Activated CD4-positive, alpha-beta T cell treated with anti-CD3 and anti-CD28 coated beads, Interleukin-2, amount 10 ng/mL, durations not matched to agents 24 days and 14 days (primary cell): ENCODE measurements around the gene CKAP5. TPM values are rescaled to one million over a fixed set of nuclear protein-coding genes. Genes with fewer than 3 reads are reported as not detected.

Experiments
- DNase-seq: peaks from one replicate; pipeline ENCODE4 v3.0.0; 2022
- H3K27ac Mint-ChIP-seq: one replicate; pipeline ENCODE4 v1.8.0; 2022; ENCODE audit warnings: mild to moderate bottlenecking, mixed read lengths
- H3K27me3 Mint-ChIP-seq: one replicate; pipeline ENCODE4 v1.8.0; 2022; ENCODE audit warnings: mixed read lengths
- H3K36me3 Mint-ChIP-seq: one replicate; pipeline ENCODE4 v1.8.0; 2022; ENCODE audit warnings: low read depth, mild to moderate bottlenecking, mixed read lengths
- H3K4me1 Mint-ChIP-seq: one replicate; pipeline ENCODE4 v1.8.0; 2021; ENCODE audit warnings: mixed read lengths
- H3K4me3 Mint-ChIP-seq: one replicate; pipeline ENCODE4 v1.8.0; 2022; ENCODE audit warnings: mild to moderate bottlenecking, moderate library complexity, mixed read lengths
- H3K9me3 Mint-ChIP-seq: one replicate; pipeline ENCODE4 v1.8.0; 2021; ENCODE audit warnings: mixed read lengths
- intact Hi-C: fragments of 100-400 bp; cut with micrococcal nuclease; formaldehyde crosslinking; loops from one replicate; pipeline ENCODE4 v1.15.1; 2023
- total RNA-seq: library from RNA; stranded (reverse); gene quantifications from 2 replicates; pipeline ENCODE4 v1.2.3, GENCODE V29; 2022

CKAP5 gene
- total RNA-seq, 1 donor from 2014 or later: 133 TPM

GRCh38 chr11:46741600-46742484 lies 104.2 kb downstream of the CKAP5 start:
- H3K4me3 Mint-ChIP-seq: no peak overlapping the region
- intact Hi-C loops: no loop called here
- H3K27me3 Mint-ChIP-seq: no peaks in the 10 kb centered on the region
- DNase-seq: no peak
- peaks cover 55% of the 10 kb centered on the region for H3K36me3 Mint-ChIP-seq
- no peak overlapping the region for H3K27ac Mint-ChIP-seq
- H3K9me3 Mint-ChIP-seq: no peaks in the 10 kb centered on the region
- H3K4me1 Mint-ChIP-seq: no peaks in the 10 kb centered on the region

DNA sequence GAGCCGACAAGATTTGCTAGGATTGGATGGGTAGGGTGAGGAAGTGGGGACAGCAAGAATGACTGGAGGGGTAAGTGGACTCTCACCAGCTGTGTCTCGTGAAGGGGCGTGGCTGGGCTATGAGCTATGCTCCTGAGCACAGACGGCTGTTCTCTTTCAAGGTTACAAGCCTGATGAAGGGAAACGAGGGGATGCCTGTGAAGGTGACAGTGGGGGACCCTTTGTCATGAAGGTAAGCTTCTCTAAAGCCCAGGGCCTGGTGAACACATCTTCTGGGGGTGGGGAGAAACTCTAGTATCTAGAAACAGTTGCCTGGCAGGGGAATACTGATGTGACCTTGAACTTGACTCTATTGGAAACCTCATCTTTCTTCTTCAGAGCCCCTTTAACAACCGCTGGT lies 107.2 kb downstream of the CKAP5 start:
- Mint-ChIP-seq H3K4me1 (no peaks in the 10 kb centered on the region), H3K27ac (no peak overlapping the region), H3K9me3 (no peaks in the 10 kb centered on the region), H3K4me3 (no peak overlapping the region), H3K36me3 (peaks cover 36% of the 10 kb centered on the region), H3K27me3 (no peaks in the 10 kb centered on the region)
- no peak for DNase-seq
- intact Hi-C loops: no loop called here

- no peak for DNase-seq
- Mint-ChIP-seq H3K27ac (no peak overlapping the region), H3K4me3 (no peak overlapping the region), H3K27me3 (no peaks in the 10 kb centered on the region), H3K4me1 (no peaks in the 10 kb centered on the region), H3K9me3 (no peaks in the 10 kb centered on the region), H3K36me3 (peaks cover 26% of the 10 kb centered on the region)
- intact Hi-C loops: no loop called here
These were observed 108.4 kb downstream of the CKAP5 start for GRCh38 chr11:46737699-46738098.

- no peak for DNase-seq
- no peak overlapping the region for H3K27ac Mint-ChIP-seq
- intact Hi-C loops: no loop called here
- H3K9me3 Mint-ChIP-seq: no peaks in the 10 kb centered on the region
- no peak overlapping the region for H3K4me3 Mint-ChIP-seq
- no peaks in the 10 kb centered on the region for H3K4me1 Mint-ChIP-seq
- H3K36me3 Mint-ChIP-seq: peaks cover 15% of the 10 kb centered on the region
- no peaks in the 10 kb centered on the region for H3K27me3 Mint-ChIP-seq
These were observed 109.5 kb downstream of the CKAP5 start for GRCh38 chr11:46736615-46737014.

GRCh38 chr11:46736146-46736545 lies 109.9 kb downstream of the CKAP5 start:
- H3K4me3 Mint-ChIP-seq: no peak overlapping the region
- no peaks in the 10 kb centered on the region for H3K4me1 Mint-ChIP-seq

DNA sequence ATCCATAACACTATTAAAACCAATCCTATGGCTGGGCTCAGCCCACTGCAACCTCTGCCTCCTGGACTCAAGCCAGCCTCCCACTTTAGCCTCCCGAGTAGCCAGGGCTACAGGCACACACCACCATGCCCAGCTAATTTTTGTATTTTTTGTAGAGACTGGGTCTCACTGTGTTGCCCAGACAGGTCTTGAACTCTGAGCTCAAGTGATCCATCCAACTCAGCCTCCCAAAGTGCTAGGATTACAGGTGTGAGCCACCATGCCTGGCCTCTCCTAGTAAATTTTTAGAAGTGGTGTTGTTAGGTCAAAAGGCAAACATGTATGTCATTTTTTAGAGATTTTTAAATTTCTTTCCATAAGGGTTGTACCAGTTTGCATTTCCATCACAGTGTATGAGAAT lies 112.8 kb downstream of the CKAP5 start:
- no peak overlapping the region for H3K27ac Mint-ChIP-seq
- intact Hi-C loops: no loop called here
- H3K4me3 Mint-ChIP-seq: no peak overlapping the region
- no peaks in the 10 kb centered on the region for H3K9me3 Mint-ChIP-seq
- no peak for DNase-seq
- H3K36me3 Mint-ChIP-seq: peaks cover 1% of the 10 kb centered on the region
- no peaks in the 10 kb centered on the region for H3K27me3 Mint-ChIP-seq
- H3K4me1 Mint-ChIP-seq: no peaks in the 10 kb centered on the region

More at GRCh38 chr11:46736146-46736545, 109.9 kb downstream of the CKAP5 start:
- Mint-ChIP-seq H3K36me3 (peaks cover 10% of the 10 kb centered on the region), H3K27ac (no peak overlapping the region), H3K27me3 (no peaks in the 10 kb centered on the region), H3K9me3 (no peaks in the 10 kb centered on the region)
- DNase-seq: no peak
- intact Hi-C loops: no loop called here

GRCh38 chr11:46731545-46731944 lies 114.5 kb downstream of the CKAP5 start:
- Mint-ChIP-seq H3K4me3 (no peak overlapping the region), H3K9me3 (no peaks in the 10 kb centered on the region), H3K4me1 (no peaks in the 10 kb centered on the region), H3K27me3 (no peaks in the 10 kb centered on the region), H3K27ac (no peak overlapping the region), H3K36me3 (no peaks in the 10 kb centered on the region)
- intact Hi-C loops: no loop called here
- no peak for DNase-seq

DNA sequence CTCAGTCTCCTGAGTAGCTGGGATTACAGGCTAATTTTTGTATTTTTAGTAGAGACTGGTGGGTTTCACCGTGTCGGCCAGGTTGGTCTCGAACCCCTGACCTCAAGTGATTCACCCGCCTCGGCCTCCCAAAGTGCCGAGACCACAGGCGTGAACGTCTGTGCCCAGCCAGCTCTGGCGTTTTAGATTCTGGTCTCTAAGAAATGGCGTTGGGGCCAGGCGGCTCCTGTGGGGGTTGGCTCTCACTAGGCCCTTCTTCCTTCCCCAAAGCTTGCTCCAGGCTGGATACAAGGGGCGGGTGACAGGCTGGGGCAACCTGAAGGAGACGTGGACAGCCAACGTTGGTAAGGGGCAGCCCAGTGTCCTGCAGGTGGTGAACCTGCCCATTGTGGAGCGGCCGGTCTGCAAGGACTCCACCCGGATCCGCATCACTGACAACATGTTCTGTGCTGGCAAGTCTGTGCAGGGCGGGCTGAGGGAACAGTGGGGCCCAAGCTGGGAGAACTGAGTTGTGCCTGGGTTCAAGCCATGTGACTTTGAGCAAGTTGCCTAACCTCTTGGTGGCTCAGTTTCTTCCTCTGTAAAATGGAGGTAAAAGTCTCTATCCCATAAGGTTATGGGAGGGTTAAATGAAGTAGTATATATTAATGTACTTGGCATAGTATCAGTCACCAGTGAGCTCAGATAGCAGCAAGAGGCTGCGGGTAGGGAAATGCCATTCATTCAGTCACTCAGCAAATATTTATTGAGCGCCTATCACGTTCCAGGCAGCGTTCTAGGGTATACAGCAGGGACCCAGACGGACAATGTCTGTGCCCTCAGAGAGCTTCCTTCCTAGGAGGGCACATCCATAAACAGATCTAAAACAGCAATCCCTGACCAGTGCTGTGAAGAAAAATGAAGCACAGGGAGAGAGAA lies 116.7 kb downstream of the CKAP5 start:
- Mint-ChIP-seq H3K27me3 (no peaks in the 10 kb centered on the region), H3K4me3 (no peak overlapping the region), H3K9me3 (no peaks in the 10 kb centered on the region), H3K4me1 (no peaks in the 10 kb centered on the region), H3K36me3 (no peaks in the 10 kb centered on the region), H3K27ac (no peak overlapping the region)
- DNase-seq: no peak
- intact Hi-C loops: no loop called here

DNA sequence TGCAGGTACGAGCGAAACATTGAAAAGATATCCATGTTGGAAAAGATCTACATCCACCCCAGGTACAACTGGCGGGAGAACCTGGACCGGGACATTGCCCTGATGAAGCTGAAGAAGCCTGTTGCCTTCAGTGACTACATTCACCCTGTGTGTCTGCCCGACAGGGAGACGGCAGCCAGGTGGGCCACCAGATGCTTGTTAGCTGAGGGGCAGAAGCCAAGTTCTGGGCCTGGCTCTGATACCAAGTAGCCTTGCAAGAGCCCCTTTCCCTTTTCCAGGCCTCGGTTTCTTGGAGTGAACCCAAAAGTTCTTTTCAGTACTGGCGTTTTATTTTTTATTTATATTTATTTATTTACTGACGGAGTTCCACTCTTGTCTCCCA lies 117.4 kb downstream of the CKAP5 start:
- DNase-seq: no peak
- H3K36me3 Mint-ChIP-seq: no peaks in the 10 kb centered on the region
- H3K4me1 Mint-ChIP-seq: no peaks in the 10 kb centered on the region
- H3K27ac Mint-ChIP-seq: no peak overlapping the region
- intact Hi-C loops: no loop called here
- no peaks in the 10 kb centered on the region for H3K9me3 Mint-ChIP-seq
- no peaks in the 10 kb centered on the region for H3K27me3 Mint-ChIP-seq
- no peak overlapping the region for H3K4me3 Mint-ChIP-seq

DNA sequence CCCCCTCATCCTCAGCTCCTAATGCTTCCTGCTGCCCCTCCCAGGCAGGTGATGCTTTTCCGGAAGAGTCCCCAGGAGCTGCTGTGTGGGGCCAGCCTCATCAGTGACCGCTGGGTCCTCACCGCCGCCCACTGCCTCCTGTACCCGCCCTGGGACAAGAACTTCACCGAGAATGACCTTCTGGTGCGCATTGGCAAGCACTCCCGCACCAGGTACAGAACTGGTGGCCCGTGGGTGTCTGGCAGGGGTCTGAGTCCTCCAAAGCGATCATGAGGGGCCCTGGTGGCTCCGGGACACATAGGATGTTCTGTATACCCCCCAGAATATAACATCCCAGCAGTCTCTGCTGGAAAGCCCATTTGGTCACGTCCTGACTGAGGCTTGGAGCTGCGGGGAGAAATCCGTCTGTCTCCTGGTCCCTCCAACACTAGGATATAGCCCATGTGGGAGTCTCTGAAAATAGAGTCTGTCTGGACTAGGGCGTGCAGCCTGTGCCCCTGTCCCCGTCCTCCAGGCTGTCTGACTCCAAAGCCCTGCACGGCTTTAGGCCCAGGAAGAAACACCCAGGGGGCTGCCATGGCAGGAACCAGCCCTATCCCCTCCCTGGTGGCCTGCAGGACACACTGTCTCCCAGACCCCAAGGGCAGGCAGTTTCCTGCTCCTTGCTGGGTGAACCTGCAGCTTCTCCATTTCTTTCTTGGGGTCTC lies 118.0 kb downstream of the CKAP5 start:
- intact Hi-C loops: no loop called here
- Mint-ChIP-seq H3K27me3 (no peaks in the 10 kb centered on the region), H3K9me3 (no peaks in the 10 kb centered on the region), H3K27ac (no peak overlapping the region), H3K4me1 (no peaks in the 10 kb centered on the region), H3K4me3 (no peak overlapping the region), H3K36me3 (no peaks in the 10 kb centered on the region)
- no peak for DNase-seq

DNA sequence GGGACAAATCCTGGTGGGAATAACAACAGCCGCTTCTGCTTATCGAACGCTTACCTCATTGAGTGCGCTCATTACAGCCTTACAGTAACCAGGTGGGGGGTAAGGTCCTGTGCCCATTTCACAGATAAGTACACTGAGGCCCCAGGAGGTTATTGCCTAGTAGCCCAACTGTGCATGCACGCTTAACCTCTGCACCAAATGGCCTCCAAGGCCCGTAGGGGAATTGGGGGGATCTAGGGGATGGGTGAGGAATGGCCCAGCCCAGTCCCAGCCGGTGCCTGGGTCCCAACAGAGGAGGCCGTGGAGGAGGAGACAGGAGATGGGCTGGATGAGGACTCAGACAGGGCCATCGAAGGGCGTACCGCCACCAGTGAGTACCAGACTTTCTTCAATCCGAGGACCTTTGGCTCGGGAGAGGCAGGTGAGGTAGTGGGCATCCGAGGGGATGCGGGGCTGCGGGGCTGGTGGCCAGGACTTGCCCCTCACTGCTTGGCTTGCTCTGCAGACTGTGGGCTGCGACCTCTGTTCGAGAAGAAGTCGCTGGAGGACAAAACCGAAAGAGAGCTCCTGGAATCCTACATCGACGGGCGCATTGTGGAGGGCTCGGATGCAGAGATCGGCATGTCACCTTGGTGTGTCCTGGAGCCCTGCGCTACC lies 119.7 kb downstream of the CKAP5 start:
- Mint-ChIP-seq H3K36me3 (no peaks in the 10 kb centered on the region), H3K9me3 (no peaks in the 10 kb centered on the region), H3K4me3 (no peak overlapping the region), H3K27me3 (no peaks in the 10 kb centered on the region), H3K4me1 (no peaks in the 10 kb centered on the region), H3K27ac (no peak overlapping the region)
- no peak for DNase-seq
- intact Hi-C loops: no loop called here

- H3K27ac Mint-ChIP-seq: no peak overlapping the region
- DNase-seq: no peak
- no peaks in the 10 kb centered on the region for H3K4me1 Mint-ChIP-seq
- H3K36me3 Mint-ChIP-seq: no peaks in the 10 kb centered on the region
- no peaks in the 10 kb centered on the region for H3K9me3 Mint-ChIP-seq
- no peak overlapping the region for H3K4me3 Mint-ChIP-seq
- intact Hi-C loops: no loop called here
- no peaks in the 10 kb centered on the region for H3K27me3 Mint-ChIP-seq
These were observed 120.5 kb downstream of the CKAP5 start for GRCh38 chr11:46725338-46726205.

- intact Hi-C loops: no loop called here
- no peaks in the 10 kb centered on the region for H3K36me3 Mint-ChIP-seq
- no peaks in the 10 kb centered on the region for H3K27me3 Mint-ChIP-seq
These were observed 122.0 kb downstream of the CKAP5 start for GRCh38 chr11:46724088-46724487.

More at GRCh38 chr11:46724088-46724487, 122.0 kb downstream of the CKAP5 start:
- Mint-ChIP-seq H3K27ac (no peak overlapping the region), H3K4me3 (no peak overlapping the region), H3K9me3 (no peaks in the 10 kb centered on the region), H3K4me1 (no peaks in the 10 kb centered on the region)
- DNase-seq: no peak
